HG03066 (cell line): Measurements from ENCODE around the gene COL6A1.

Experiments
- ATAC-seq: cut with Tn5 transposase; IDR thresholded peaks from one replicate; pipeline ENCODE4 v1.9.1; 2021; ENCODE audit warnings: low read depth; ENCODE audit not compliant: unreplicated experiment

COL6A1 gene

DNA sequence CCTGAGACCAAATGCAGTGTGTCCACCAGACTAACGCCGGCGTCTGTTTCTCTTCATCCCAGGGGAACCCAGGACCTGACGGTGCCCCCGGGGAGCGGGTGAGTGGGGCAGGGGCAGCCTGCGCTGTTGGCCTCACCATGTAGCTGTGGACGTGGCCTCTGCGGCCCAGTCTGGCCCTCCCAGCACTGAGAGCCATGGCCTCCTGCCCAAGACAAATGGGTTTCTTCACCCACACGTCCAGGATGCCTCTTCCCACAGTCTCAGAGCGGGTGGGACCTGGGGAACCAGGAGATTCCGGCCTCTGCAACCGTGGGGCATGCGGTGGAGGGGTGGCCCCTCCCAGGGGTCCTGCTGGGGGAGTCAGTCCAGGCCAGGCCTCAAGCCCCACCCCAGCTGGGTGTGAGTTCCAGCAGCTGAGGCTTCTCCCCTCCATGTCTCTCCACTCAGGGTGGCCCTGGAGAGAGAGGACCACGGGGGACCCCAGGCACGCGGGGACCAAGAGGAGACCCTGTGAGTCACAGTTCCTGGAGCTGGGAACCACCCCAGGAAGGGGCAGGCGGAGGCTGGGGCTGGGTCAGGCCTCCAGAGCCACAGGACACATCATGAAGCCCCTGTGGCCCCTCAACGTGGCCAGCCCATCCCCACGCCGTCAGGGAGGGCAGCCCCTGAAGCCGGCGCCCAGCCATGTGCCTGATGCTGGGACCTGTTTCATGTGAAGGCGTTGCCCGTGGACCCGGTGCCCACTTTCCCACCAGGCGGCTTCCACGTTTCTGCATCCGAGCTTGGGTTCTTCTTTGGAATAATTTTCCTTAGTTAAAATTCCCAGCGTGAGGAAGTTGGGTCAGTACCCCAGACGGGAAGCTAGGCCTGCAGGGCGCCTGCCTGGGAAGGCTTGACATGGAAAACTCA lies 11.0 kb downstream of the COL6A1 start:
- ATAC-seq: no peak

DNA sequence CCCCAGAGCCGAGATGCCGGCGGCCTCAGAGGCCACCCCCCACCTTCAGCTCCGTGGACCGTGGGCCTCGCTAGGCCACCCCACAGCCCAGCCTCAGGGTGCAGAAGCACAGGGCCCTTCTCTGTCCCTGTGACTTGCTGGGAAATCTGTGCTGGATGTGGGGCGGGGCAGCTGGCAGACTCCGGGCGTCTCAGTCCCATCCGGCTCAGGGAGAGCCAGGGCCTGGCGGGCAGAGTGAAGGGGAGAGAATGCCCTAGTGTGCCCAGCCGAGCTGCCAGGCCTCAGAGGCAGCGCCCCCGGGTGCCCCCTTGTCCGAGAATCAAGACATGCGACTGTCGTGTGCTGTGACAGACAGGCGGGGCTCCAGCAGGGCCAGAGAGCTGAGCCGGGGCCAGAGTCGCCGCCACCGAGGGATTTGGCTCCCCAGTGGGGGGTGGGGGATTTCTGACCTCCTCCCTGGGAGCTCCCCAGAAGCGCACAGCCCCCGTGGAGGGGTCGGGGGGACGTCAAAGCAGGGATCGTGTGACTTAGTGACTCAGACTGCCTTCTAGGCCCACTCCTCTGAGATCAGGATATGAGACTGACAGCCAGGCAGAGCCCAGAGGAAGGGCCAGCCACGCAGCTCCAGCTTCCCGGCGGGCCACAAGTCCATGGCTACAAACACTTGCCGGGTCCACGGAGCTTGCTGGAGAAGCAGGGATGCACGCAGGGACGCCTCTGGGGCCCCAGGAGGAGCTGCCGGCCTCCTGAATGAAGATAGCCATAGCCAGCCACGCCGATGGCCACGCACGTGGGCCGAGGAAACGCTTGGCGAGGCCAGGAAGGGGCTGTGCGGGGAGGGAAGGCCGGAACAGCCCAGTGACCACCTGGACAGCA lies 11.9 kb downstream of the COL6A1 start:
- no peak for ATAC-seq

DNA sequence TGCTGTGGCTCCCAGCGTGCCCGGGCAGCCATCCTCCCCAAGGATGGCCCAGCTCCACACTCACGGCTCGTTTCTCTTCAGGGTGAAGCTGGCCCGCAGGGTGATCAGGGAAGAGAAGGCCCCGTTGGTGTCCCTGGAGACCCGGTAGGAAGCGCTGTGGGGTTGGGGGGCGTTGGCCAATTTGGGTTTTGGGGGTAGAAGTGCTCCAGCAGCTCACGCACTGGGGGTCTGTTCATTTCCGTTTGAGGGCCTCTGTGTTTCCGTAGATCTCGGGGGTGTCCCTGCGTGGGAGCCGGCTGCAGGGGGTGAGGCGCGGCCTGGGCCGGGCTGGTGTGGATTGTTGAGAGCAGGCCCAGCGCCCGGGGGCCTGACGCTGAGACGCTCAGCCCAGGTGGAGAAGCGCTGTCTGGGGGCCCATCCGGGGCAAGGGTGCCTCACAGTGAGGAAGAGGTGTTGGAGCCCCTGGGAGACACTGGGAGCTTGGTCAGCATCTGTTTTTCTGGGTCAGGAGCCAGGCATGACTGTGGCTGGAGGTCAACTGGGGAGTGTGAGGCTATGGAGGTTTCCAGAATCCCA lies 12.6 kb downstream of the COL6A1 start:
- ATAC-seq: no peak

DNA sequence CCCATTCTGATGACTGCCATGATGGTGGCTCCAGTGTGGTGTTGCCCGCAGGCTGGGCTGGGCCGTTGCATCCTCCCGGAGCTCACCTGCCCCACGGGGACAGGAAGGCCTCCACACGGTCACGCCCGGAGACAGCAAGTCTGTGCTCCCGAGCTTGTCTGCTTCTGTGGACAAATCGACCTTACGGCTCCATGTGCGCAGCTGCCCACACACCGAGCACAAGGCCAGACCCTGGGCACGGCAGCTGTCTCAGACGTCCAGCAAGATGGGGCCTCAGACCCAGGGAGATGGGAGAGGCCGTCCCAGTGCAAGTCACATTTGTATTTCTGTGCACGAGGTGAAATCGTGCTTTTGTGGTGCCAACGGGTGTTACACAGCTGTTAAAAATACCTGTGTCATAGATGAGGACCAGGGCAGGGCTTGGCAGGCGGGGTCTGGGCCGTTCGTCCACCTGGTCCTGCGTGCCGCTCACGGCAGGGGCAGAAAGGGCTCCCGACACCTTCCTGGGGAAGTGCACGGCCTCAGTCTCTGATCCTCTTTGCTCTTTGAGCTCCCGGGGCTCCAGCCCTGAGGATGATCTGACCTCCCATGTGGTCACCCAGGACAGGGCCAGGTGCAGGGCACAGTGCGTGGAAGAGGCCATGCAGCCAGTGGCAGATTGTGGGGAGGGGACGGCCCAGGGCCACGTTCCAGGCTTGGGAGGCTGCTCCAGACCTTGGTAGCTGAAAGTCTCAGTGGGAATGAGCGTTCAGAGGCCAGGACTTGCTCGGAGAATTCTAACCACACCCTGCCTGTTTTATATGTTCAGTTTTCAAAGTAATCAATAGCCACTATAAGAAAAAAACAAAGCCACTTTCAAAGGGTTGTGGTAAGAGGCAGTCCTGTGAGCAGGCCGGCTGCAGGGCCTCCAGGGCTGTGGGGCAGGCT lies 13.5 kb downstream of the COL6A1 start:
- no peak for ATAC-seq

DNA sequence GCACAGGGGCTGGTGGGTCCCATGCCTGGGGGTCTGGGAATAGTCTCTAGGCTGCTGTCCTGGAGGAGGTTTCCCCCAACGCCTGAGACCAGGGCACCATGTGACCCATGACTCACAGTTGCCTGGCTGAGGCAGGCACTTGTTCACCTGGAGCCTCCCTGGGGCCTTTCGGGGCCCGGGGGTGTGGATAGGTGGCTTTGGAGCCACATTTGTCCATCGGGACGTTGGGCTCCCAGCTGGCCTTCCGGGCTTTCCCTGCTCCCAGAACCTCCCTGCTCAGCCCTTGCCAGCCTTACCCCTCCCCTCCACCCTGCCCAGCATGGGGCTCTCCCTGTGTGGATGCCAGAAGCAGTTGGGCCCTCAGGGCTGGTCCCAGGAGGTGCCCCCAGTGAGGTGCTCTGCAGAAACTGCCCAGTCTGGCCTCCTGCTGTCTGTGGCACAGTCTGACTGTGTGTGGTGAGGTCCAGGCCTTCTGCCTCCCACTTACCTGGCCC lies 14.2 kb downstream of the COL6A1 start:
- ATAC-seq: no peak

DNA sequence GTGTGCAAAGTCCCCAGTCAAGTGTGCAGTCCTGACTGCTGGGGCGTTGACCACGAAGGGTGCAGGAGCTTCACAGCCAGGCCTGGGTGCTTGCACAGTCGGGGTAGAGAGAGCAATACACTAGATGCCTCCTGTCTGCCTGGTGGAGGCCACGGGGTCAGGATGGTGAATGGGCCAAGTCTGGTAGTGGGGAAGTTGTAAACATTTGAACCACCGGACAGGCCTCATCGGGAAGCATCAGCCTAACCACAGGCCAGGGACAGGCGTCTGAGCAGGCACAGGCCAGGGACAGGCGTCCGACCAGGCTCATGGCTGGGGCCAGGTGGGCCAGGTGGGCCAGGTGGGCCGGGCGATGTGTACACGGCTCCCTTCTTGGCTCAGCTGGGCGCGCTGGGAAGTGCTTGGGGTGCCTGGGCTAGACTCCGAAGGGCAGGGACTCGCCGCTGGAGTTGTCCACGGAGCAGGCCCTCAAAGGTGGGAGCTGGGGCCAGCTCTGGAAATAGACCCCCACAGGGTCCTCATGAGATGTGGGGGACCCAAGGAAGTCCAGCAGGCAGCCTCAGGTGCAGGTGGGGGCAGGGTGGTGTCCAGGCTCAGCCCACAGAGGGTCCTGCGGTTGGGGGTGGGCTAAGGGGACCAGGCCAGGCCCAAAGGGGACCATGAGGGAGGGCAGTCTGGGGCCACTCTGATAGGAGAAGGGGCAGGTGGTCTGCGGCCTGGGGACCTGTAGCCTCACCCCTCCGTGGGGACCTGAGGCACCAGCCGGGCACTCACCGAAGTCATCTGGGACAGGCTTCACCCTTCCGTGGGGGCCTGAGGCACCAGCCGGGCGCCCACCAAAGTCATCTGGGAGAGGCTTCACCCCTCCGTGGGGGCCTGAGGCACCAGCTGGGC lies 15.0 kb downstream of the COL6A1 start:
- ATAC-seq: no peak

DNA sequence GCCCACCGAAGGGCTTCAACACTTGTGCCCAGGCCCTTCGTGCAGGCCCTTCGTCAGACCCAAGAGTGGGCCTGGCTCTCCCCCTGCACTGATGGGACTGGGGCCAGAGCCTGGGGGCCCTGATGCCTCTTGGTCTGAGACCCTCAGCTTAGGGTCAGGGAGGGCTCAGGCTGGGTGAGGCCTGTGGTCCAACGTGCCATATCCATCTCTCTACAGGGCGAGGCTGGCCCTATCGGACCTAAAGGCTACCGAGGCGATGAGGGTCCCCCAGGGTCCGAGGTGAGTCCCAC lies 15.6 kb downstream of the COL6A1 start:
- ATAC-seq: no peak

DNA sequence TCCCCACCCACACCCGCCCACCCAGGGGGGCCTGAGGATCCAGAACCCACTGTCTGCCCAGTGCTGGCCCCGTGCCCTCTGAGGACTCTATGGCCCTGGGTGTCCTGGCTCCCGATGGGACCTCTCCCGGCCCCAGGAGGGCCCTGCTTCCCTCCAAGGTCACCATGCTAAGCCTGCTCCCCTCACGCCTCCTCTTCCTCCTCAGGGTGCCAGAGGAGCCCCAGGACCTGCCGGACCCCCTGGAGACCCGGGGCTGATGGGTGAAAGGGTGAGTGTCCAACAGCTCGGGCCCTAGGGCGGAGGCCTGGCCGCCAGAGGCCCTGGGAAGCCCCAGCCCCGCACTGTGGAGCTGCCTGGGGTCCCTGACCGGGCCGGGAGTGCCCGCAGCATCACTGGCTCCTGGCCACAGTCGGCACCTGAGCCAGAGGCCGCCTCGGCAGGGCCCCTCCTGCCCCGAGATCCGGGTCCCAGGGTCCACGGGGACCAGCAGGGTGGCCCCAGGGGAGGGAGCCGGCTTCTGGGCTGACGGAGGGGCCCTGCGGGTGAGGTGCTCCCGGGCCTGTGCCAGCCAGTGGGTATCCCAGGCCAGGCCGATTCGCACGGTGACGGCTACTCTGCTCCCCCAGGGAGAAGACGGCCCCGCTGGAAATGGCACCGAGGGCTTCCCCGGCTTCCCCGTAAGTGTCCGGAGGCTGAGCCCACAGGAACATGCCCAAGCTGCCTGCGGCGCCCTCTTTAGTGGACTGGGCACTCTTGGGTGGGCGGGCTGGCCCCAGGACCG lies 16.1 kb downstream of the COL6A1 start:
- no peak for ATAC-seq

DNA sequence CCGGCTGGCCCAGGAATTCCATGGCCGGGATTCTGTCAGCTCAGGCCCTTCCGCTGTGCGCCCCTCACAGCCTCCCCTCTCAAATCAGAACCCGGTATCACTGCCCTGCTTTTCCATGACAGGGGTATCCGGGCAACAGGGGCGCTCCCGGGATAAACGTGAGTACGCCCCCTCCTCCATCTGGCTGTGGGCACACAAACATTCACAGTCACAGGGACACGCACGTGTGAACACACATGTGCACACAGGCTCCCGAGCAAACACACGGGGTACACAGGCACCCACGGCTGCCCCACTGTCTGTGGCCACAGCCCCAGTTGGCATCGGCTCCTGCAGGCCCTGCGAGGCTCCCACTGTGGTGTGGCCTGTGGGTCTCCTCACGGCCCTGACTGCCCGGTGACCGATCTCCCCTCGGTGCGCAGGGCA lies 16.7 kb downstream of the COL6A1 start:
- ATAC-seq: no peak

DNA sequence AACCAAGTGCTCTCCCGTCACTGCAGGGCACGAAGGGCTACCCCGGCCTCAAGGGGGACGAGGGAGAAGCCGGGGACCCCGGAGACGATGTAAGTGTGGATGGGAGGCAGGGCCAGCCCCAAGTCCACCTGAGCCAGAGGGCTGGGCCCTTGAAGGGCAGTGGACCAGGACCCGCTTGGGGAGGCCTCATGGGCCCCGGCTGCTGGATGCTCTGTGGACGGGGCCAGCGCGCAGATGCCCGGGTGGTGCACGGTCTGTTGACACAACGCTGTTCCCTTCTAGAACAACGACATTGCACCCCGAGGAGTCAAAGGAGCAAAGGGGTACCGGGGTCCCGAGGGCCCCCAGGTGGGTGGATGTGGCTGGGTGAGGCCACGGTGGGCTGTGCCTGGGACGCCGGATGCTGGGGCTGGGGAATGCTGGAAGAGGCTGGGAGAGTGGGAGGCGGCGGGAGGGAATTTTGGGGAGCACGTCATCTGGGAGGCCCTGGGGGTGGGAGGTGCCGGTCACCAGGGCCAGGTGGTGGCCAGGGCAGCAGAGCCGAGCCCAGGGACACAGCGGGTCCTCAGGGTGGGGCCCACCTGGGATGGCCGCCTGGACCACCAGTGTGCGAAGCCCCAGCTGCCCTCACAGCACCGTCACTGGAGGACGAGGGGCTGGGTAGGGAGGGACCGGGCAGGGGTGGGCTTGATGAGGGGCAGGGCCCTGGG lies 17.5 kb downstream of the COL6A1 start:
- no peak for ATAC-seq

DNA sequence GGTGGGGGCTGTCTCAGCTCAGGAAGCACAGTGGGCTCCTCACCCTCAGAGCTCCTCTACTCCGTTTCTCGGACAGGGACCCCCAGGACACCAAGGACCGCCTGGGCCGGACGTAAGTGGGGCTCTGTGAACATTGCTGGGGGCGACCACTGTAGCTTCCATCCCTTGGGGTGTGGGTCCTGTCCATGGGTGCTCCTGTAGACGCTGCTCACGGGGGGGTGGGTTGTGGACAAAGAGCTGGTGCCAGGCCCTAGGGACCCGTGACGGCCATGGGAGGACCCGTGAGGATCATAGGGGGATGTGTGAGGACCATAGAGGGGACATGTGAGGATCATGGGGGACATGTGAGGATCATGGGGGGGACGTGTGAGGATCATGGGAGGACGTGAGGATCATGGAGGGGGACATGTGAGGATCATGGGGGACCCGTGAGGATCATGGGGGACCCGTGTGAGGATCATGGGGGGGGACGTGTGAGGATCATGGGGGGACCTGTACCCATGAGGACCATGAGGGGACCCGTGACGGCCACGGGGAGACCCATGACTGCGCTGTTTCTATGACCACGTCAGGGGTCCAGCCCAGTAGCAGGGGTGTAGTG lies 18.1 kb downstream of the COL6A1 start:
- ATAC-seq: no peak

DNA sequence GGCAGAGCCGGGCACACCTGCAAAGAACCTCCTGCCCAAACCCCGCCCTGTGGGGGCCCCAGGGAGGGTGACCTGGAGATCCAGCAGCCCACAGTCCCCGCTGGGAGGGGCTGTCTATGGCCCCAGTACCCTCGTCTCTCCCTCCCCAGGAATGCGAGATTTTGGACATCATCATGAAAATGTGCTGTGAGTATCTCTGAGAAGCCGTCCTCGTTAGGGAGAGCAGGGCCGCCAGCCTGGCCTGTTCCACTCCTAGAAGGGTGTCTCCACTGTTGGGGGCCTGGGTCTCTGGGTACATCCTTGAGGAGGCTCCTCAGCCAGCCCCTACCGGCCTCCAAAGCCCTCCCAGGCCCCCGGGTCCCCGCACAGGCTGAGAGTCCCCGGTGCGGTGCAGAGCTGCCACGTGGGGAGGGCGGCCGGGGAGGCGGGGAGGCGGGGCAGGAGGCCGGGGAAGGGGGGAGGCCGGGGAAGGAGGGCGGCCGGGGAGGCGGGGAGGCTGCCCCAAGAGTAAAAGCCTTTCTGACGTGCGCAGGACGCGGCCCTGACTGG lies 18.7 kb downstream of the COL6A1 start:
- ATAC-seq: no peak

DNA sequence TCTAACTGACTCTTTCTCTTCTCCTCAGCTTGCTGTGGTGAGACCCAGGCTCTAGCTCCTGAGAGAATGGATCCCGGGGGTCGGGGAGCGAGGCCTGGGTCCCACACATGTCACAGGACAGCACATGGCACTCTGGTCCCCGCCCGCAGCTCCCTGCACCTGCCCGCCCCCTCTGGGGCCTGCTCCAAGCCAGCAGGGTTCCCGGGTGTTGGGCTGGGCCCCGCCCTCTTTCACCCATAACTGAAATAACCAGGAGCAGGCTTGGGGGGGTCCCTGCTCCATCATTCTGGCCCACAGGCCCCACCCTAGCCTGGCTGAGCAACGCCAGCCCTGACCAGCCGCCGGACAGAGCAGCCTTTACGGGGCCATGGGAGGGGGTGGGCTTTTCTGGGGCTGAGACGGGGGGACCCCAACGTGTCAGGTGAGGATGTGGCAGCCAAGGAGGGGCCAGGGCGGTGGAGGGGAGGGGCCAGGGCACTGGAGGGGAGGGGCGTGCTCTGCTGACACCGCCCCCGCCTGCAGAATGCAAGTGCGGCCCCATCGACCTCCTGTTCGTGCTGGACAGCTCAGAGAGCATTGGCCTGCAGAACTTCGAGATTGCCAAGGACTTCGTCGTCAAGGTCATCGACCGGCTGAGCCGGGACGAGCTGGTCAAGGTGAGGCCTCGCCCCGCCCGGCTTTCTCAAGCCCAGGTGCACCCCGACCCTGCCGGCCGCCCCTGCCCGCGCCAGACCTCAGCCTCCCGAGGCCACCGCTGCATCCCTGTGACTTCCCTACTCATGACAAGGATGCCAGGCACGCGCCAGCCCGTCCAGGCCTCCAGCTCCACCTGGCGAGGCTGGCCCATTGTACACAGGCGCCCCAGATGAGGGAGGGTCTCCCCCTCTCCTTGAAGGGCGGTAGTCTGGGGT lies 19.4 kb downstream of the COL6A1 start:
- ATAC-seq: no peak

DNA sequence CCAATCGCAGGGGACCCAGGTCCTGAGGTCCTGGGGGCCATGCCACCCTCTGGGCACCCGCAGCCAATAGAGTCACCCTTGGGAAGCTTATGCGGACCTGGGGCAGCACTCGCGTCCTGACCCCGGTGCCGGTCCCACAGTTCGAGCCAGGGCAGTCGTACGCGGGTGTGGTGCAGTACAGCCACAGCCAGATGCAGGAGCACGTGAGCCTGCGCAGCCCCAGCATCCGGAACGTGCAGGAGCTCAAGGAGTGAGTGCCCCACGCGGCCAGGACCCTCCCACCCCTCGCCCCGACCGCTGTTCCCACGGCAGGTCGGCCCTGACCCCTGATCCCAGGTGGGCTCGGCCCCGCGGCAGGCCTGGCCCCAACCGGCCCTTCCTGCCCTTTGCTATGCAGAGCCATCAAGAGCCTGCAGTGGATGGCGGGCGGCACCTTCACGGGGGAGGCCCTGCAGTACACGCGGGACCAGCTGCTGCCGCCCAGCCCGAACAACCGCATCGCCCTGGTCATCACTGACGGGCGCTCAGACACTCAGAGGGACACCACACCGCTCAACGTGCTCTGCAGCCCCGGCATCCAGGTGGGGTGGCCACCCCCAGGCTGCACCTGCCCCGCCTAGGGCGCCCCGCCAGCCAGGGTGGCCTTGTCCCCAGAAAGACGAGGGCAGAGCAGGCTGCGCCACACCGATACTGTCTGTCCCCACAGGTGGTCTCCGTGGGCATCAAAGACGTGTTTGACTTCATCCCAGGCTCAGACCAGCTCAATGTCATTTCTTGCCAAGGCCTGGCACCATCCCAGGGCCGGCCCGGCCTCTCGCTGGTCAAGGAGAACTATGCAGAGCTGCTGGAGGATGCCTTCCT lies 20.5 kb downstream of the COL6A1 start:
- ATAC-seq: no peak
